ENCODE data around the gene AP1G2.
"Not testable (repeated sequence)": the region's sequence is repeated elsewhere in the genome, so short reads cannot be mapped to it uniquely, and the experiment has no call there.

AP1G2 gene

GRCh38 chr14:23555882-23556699 is 11.5 kb downstream of the AP1G2 start, which contains the start of gene THTPA:
Gene THTPA, plus strand, starts transcription at chr14:23556271. Its CDS starts 487 bp downstream, at chr14:23556758.
- peak; percentile 90 for DNase-seq

- DNase-seq, result no peak
Observed at GRCh38 chr14:23555533-23555881, 12.1 kb downstream of the AP1G2 start.

DNA sequence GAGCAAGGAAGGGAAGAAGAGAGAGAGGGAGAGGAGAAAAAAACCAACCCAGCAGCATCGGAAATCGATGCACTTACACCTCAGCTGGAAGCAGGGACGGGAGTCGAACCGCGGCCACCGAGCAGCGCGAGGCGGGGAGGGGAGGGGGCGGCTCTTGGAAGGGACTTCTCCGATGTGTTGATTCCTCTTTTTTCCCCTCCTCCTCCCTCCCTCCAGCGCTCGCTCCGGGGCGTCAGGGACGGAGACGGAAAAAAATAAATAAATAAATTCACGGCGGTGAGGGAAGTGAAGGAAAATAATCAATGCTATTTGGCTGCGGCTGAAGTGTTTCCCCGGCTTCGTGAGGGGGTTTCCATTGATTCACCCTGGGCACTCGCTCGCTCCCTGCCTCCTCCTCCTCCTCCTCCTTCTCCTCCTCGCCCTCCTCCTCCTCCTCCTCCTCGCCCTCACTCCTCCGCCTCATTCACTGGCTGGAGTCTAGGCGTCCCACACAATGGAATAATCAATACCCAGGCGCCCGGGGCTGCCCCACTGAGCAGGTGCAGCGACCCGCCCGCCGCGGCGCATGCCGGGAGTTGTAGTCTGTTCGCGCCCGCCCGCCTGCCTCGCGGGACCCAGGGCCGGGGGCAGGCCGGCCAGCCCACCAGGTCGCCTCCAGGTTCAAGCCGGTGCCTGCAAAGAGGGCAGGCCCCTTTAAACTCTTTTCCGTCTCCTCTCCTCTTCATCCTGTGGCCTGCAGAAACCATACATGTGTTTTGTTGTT is 16.1 kb downstream of the AP1G2 start, which contains the start of gene ZFHX2:
Gene ZFHX2 (minus strand): TSS at position 500 of the 763 bp plus-strand sequence. CDS start 16,440 bp downstream, outside the sequence.
- peak; percentile 78 for DNase-seq

DNA sequence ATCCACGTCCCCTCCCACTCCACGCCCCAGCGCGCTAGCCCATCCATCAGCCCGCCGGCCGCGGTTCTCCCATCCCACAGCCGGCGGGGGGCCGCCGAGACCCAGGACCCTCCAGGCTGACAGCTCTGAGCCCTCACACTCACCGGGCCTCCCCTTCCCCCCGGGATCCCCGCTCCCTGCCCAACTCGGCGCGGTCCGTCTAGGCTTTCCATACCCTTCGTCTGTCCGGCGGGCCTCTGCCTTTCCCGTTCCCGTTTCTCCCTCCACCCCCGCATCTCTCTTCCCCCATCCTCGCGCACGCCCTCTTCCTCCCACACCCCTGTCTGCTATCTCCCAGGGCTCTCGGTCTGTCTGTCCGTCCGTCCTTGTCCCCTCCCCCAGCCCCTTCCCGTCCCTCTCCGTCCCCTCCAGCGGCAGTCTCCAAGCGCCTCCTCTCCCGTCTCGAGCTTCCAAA is 16.8 kb downstream of the AP1G2 start:
- peak; percentile 43 for DNase-seq

DNA sequence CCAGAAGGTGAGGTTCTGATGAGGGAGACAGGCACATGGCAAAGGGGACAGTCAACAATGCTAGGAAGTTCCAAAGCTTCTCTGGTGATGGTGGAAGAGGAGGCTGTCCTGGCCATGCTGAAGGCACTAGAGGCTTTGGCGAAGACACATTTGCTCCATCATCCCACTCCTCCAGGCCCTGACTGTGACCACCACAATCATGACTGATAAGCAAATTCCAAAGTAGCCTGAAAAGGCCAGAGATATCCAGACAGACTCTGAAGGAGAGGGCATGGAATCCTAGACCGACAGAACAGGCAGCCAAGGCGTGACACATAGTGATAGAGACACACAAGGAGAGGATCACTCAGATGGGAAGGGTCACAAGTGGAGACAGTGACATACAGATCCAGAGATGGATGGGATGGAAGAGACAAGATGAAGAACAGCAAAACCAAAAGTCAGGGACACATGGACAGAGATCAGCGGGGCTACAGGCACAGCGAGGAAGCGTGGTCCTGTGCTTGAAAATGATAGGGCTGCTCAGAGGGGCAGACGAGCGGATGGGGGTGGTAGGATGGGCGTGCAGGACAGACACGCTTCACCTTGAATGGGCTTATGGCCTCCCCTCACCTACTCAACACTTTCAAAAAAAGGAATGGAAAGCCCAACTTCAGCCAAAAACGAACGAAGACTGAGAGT is 17.3 kb downstream of the AP1G2 start:
- no peak for DNase-seq

GRCh38 chr14:23548351-23549318 is 19.0 kb downstream of the AP1G2 start:
- peak; percentile 73 for DNase-seq

- DNase-seq, result no peak
Observed at GRCh38 chr14:23547924-23548323, 19.7 kb downstream of the AP1G2 start.

GRCh38 chr14:23546450-23547035 is 21.0 kb downstream of the AP1G2 start:
- no peak for DNase-seq

DNA sequence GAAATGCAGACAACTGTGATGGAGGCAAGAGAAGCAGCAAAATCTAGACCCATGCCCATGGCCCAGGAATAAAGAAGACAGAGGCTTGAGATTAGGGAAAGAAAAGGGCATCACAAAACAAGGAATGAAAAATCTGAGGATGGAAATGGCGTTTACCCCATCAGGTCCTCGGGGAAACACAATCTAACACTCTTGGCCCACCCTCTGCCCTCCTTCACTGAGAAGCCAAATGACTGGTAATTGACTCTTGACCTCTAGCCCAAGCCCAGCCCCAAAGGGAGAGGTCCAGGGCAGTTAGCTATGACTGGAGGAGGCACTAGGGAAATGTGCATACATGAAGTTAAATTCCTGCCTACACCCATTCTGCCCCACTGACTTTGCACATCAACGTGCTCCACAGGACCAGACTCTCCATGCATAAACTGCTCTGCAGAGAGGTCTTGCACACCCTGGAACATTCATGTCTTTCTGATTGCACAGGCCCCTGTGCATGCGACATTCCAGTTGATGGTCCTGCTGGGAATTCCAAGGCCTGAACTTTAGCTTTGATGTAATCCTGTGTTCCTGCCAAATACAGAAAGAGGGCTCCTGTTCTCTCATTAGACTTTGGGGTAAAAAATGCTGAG is 21.7 kb downstream of the AP1G2 start:
- no peak for DNase-seq

- DNase-seq, result no peak
Observed at GRCh38 chr14:23544511-23545447, 22.8 kb downstream of the AP1G2 start.

GRCh38 chr14:23543403-23543802 is 24.2 kb downstream of the AP1G2 start:
- DNase-seq, result no peak

DNA sequence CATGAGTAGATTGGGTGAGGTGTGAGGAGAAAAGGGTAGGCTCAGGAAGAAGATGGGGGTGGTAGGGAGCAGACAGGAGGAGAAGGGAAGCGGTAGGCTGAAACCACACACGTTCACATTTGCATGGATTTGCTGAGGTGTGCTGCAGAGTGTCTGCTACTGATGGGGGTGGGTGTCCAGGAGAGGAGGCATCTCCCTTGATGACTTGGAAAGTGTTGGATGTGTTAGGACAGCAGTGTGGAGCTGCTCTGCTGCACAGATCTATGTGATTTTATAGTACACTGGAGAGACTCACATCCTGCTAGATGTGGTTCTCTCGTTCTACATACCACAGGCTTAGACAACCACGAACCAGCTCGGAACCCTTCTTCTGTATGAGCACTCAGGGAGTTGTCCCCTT is 25.3 kb downstream of the AP1G2 start:
- no peak for DNase-seq

GRCh38 chr14:23540141-23540469 is 27.5 kb downstream of the AP1G2 start:
- no peak for DNase-seq

- DNase-seq, result peak; percentile 50
Observed at GRCh38 chr14:23539248-23540140, 28.1 kb downstream of the AP1G2 start.

- peak; percentile 25 for DNase-seq
Observed at GRCh38 chr14:23538785-23539184, 28.8 kb downstream of the AP1G2 start.

GRCh38 chr14:23538050-23538718 is 29.4 kb downstream of the AP1G2 start:
- DNase-seq, result no peak

- peak; percentile 40 for DNase-seq
Observed at GRCh38 chr14:23537351-23538049, 30.1 kb downstream of the AP1G2 start.

DNA sequence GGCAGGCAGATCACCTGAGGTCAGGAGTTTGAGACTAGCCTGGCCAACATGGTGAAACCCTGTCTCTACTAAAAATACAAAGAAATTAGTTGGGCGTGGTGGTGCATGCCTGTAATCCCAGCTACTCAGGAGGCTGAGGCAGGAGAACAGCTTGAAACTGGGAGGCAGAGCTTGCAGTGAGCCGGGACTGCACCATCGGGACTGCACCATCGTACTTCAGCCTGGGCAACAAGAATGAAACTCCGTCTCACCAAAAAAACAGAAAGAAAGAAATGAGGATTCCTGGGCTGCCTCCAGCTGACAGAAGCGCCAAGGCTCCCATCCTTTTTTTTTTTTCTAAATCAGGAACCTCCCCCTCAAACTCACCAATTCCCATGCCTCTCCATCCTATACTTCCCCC is 30.7 kb downstream of the AP1G2 start:
- not testable (repeated sequence) for DNase-seq
